Stimulated activated naive CD4-positive, alpha-beta T cell (primary cell): ENCODE data around the gene MAB21L4.

Source experiments
- DNase-seq, 6 experiments: peaks; one replicate each; lab custom pipeline; 2025; lab: John Stamatoyannopoulos, UW

MAB21L4 gene

GRCh38 chr2:240895656-240896388 lies at the start of gene MAB21L4:
Gene MAB21L4 (minus strand): TSS chr2:240896156. CDS start chr2:240895997, 159 bp downstream.
- no peak for DNase-seq

GRCh38 chr2:240936106-240936505 lies 40.1 kb upstream of the MAB21L4 start:
- DNase-seq: no peak

- no peak for DNase-seq
Measured at GRCh38 chr2:240935103-240935876, 39.3 kb upstream of the MAB21L4 start.

DNA sequence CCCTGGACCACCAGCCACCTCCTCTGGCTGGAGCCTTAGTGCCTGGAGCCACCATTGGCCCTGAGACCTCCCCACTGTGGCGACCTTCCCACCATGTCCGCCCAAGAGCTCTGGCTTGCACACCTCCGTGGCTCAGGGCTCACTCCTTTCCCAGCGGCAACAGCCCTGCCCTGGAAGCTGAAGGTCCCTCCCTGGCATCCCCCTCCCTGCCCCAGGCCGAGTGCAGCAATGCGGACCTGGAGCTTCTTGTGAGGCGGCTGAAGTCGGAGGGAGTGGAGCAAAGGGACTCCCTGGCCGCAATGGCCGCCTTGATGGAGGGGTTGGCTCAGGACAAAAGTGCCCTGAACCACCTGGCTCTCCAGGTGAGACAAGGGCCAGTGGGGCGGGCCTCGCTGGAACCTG lies 38.7 kb upstream of the MAB21L4 start:
- no peak for DNase-seq

DNA sequence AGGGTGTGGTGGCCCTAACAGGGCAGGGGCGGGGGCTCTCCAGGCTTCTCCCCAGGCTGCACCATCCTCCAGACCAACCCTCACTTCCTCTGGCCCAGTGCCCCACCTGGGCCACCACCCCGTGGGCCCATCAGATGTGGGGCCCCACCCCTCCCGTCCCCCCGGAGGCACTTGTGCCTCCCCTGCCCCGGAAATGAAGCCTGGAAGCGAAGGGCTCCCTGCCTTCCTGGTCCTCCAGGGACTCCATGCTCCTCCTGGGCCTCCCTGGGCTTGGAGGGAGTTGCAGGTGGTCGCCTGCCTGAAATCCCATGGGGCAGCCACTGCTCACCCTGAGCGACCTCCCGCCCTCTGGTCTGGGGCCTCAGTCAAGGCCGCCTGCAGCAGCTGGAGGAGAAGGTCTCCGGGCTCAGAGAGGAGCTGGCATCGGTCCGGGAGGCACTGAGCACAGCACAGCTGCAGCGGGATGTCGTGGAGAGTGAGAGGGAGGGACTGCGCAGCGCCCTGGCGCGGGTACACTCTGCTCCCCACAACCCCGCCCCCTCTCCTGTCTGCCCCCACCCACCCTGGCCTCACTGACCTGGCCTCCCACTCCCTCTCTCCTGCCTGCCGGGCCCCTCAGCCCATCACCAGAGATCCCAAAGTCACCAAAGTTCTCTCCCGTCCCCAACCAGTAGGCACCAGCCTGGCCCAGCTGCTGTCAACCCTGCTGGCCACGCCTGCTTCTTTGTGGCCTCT lies 38.2 kb upstream of the MAB21L4 start:
- no peak for DNase-seq

DNA sequence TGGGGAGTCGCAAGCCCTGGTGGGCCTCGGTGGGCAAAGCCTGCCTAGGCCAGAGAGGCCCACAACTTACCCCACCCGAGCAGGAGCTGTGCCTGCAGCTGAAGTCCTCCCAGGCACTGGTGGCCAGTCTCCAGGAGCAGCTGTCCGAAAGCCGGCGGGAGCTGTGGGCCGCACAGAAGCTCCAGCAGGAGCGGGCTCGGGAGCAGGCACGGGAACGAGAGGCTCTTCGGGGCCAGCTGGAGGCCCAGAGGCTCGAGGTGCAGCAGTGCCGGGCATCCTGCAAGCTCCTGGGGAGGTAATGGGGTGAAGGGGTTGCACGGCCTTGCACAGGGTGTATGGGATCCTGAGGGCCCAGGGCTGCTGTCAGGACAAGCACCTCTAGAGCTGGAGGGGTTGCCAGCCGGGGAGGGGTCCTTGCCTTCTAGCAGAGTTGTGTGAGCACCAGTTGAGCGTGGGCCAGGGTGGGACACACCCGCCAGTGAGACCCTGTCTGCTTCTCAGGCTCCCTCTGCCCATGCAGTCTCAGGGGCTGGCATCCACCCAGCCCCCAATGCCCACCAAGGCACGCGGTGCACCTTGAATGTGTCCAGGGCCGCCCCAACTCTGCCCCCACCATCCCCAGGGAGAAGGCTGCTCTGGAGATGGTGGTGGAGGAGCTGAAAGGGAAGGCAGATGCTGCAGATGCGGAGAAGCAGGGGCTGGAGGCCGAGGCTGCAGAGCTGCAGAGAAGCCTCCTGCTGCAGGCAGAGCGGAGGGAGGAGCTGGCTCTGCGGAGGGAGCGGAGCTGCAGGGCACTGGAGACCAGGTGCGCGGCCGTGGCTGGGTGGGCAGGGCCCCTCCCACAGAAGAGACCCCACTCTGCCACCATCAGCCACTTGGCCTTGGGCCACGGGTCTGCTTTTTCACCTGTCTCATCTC lies 37.4 kb upstream of the MAB21L4 start:
- DNase-seq: no peak

DNA sequence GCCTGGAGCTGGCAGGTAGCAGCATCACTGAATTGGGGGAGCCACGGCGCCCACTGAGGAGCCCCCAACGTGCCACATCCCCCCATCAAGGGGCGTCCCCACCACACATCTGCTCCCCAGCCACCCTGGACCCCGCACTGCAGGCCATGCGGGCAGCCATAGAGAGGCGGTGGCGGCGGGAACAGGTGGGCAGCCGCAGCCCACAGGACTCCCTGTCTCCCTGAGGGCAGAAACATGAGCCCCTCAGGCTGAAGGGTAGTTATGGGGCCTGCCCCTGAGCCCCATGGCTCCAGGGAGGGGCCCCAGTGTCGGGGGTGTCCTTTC lies 36.7 kb upstream of the MAB21L4 start:
- DNase-seq: no peak

DNA sequence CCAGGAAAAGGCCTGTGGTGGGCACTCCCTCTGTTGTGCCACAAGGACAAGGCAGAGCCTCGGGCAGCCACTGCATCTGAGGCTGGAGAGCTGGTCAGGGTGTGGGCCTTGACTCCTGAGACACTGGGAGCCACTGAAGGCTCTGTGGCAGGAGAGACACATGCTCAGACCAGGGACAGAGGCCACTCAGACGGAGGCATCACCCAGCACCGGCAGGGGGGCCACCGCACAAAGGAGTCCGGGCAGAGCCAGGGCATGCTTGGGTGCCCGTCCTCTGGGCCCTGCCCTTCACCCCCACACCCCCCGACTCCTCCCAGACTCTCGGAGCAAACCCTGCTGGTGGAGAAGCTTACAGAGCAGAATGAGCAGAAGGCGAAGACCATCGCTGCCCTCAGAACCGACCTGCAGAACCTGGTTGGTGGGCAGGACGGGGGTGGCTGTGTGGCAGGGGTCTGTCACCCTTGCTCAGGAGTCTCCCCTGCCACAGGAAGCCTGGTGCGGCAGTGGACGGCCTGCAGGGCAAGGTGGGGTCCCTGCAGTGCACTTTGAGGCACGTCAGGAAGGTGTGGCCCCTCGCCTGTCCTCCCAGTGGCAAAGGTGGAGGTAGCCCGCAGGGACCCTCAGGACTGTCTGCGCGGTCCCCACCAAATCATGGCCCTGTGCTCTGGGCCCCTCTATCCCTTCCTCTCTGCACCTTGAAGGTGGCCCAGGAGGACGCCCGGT lies 36.2 kb upstream of the MAB21L4 start:
- DNase-seq: no peak

- no peak for DNase-seq
Measured at GRCh38 chr2:240931319-240931949, 35.5 kb upstream of the MAB21L4 start.

GRCh38 chr2:240930631-240931318 lies 34.8 kb upstream of the MAB21L4 start:
- DNase-seq: no peak

DNA sequence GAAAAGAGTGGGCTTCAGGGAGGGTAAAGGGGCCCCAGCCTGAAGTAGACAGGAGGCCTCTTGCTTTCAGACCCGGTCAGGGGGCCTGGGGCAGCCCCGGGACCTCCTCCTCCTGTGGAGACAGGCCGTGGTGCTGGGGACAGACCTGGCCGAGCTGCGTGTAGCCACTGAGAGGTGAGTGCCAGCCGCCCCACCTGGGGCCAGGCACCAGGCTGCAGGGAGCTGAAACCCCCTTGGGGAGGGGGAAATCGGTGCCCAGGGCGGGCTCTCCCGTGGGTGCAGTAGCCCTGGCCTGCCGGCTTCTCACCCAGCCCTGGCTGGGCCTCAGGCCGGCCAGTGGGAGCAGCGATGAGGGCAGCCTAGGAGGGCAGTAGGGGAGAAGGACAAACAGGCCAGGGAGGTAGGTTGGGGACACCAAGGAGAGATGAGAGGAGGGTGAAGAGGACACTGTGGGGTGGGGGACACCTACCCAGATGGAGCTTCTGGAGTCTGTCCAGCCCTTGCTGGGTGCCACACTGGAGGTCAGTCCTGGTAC lies 34.2 kb upstream of the MAB21L4 start:
- DNase-seq: no peak

GRCh38 chr2:240929364-240930095 lies 33.6 kb upstream of the MAB21L4 start:
- no peak for DNase-seq

- DNase-seq: no peak
Measured at GRCh38 chr2:240928476-240929363, 32.8 kb upstream of the MAB21L4 start.

DNA sequence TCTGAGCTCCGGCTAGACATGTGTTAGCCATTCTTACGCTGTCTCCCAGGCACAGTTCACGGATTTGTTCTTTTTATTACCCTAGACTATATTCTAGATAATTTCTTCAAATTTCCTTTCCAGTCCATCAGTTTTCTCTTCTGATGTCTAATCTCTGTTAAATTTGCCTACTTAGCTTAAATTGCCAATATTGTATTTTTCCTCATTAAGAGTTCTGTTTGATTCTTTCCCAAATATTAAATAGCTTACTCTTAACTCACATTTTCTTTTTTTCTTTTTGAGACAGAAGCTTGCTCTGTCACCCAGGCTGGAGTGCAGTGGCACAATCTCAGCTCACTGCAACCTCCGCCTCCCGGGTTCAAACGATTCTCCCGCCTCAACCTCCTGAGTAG lies 31.4 kb upstream of the MAB21L4 start:
- no peak for DNase-seq

DNA sequence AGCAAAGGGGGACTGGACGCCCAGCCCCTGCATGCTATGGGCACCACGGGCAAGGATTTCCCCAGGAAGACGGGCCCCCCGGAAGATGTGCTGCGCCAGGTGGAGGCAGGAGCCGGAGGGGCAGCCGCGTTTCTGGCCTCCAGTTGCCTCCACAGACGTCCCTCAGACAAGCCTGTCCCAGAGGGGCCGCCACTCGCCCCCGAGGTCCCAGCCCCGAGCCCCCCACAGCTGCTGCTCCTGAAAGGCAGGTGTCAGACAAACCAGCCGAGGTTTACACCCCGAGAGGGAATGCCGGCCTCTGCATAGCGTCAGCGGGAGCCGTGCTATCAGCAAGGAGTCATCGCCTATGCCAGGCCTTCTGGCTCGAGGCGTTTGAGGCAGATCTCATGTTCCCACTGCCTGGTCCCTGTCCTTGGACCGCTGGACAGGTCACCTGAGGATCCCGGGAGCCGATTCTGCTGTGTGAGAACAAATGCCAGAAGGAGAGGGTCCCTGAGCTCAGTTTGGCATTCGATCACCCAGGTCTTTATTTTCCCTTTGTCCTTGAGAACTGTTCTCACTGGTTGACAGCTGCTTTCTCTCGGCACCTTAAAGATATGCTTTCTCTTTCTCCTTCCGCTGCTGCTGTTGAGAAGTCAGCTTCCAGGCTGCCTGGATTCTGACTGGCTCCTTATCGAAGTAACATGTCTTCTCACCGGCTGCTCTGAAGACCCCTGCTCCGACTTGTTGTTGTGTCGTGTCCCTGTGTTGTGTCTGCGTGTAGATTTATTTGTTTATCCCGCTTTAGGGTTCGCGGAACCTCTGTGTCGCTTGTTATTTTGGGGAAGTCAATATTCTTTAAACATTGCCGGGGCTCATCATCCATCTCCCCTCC lies 30.8 kb upstream of the MAB21L4 start:
- DNase-seq: no peak

GRCh38 chr2:240925568-240926515 lies 29.9 kb upstream of the MAB21L4 start:
- no peak for DNase-seq
